Epithelial cell of prostate (primary cell): ENCODE data around the gene RAB36.

Experiments used
- DNase-seq: peaks from one replicate; pipeline ENCODE4 v3.0.0-alpha.2; 2011; ENCODE audit warnings: low read depth, low spot score
- H3K27ac ChIP-seq: fragments of 450-650 bp; 2 replicates; pipeline ENCODE4 v1.5.1; 2017; ENCODE audit warnings: mild to moderate bottlenecking

Gene RAB36

DNA sequence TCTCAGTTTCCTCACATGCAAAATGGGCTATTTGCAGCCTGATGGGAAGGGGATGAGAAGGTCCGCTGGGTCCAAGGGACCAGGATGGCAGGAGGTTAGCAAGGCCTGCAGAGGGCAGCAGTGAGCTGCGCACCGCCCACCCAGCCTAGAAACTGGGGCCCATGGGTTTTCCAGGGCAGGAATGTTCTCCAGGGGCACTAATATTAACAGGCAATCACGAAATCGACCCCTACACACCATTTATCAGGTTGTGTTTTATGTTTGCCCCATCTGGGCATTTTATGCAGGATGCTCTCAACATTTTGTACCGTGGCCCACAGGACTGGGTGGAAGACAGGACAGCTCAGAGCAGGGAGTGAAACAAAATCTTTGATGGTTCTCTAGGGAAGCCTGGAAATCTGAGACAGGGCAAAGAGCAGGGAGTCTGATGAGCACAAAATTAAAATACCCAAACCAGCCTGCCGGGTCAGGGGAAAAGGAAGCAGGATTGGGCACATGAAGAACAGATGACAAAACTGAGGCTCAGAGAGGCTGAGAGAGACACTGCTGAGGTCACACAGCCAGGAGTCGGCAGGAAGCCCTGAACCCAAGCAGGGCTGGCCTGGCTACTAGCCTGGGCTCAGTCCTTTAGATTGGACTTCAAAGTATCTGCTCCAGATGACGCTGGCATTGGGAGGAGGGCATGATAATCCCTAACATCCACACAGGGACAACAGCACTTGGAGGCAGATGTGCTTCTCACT is 33.4 kb downstream of the RAB36 start:
- H3K27ac ChIP-seq: peak overlapping the region; percentile 56
- DNase-seq: no peak

- peak overlapping the region; percentile 56 for H3K27ac ChIP-seq
- DNase-seq: no peak
Observed at GRCh38 chr22:23179381-23180299, 34.4 kb downstream of the RAB36 start.

- peak within 1 kb of the TSS; percentile 56 for H3K27ac ChIP-seq
Observed at GRCh38 chr22:23180301-23180892, 35.1 kb downstream of the RAB36 start, which contains the start of gene BCR. TSS of gene BCR (plus strand) at chr22:23180509. CDS start at chr22:23180961, 452 bp downstream.

DNA sequence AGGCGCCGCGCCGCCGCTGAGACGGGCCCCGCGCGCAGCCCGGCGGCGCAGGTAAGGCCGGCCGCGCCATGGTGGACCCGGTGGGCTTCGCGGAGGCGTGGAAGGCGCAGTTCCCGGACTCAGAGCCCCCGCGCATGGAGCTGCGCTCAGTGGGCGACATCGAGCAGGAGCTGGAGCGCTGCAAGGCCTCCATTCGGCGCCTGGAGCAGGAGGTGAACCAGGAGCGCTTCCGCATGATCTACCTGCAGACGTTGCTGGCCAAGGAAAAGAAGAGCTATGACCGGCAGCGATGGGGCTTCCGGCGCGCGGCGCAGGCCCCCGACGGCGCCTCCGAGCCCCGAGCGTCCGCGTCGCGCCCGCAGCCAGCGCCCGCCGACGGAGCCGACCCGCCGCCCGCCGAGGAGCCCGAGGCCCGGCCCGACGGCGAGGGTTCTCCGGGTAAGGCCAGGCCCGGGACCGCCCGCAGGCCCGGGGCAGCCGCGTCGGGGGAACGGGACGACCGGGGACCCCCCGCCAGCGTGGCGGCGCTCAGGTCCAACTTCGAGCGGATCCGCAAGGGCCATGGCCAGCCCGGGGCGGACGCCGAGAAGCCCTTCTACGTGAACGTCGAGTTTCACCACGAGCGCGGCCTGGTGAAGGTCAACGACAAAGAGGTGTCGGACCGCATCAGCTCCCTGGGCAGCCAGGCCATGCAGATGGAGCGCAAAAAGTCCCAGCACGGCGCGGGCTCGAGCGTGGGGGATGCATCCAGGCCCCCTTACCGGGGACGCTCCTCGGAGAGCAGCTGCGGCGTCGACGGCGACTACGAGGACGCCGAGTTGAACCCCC is 35.8 kb downstream of the RAB36 start:
- peak overlapping the region; percentile 56 for H3K27ac ChIP-seq
- DNase-seq: no peak

More at GRCh38 chr22:23180301-23180892, 35.1 kb downstream of the RAB36 start, which contains the start of gene BCR:
- DNase-seq: no peak

DNA sequence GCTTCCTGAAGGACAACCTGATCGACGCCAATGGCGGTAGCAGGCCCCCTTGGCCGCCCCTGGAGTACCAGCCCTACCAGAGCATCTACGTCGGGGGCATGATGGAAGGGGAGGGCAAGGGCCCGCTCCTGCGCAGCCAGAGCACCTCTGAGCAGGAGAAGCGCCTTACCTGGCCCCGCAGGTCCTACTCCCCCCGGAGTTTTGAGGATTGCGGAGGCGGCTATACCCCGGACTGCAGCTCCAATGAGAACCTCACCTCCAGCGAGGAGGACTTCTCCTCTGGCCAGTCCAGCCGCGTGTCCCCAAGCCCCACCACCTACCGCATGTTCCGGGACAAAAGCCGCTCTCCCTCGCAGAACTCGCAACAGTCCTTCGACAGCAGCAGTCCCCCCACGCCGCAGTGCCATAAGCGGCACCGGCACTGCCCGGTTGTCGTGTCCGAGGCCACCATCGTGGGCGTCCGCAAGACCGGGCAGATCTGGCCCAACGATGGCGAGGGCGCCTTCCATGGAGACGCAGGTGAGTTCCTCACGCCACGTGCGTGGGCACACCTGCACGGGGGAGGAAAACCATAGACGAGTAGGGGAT is 36.5 kb downstream of the RAB36 start:
- peak overlapping the region; percentile 56 for H3K27ac ChIP-seq
- no peak for DNase-seq

- peak overlapping the region; percentile 56 for H3K27ac ChIP-seq
- DNase-seq: peak; percentile 64
Observed at GRCh38 chr22:23182309-23183060, 37.2 kb downstream of the RAB36 start.

GRCh38 chr22:23183061-23183698 is 37.9 kb downstream of the RAB36 start:
- DNase-seq: no peak
- peak overlapping the region; percentile 56 for H3K27ac ChIP-seq

GRCh38 chr22:23184100-23184763 is 39.0 kb downstream of the RAB36 start:
- H3K27ac ChIP-seq: no peak overlapping the region
- DNase-seq: no peak

DNA sequence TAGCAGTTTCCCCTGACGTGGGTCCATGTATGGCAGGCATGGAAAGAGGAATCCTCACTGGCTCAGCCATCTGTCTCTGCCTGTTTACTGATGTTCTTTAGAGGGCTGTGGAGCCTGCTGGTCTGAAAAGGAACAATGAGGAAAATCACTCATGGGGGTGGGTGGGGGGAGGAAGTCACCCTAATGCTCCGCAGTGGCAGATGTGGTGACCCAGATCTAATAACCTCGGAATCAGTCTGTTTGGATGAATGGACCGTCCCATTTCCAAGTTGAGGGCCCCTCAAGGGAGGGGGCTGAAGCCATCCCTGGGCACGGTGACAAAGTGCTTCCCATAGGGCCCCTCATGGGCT is 39.5 kb downstream of the RAB36 start:
- DNase-seq: no peak
- no peak overlapping the region for H3K27ac ChIP-seq

DNA sequence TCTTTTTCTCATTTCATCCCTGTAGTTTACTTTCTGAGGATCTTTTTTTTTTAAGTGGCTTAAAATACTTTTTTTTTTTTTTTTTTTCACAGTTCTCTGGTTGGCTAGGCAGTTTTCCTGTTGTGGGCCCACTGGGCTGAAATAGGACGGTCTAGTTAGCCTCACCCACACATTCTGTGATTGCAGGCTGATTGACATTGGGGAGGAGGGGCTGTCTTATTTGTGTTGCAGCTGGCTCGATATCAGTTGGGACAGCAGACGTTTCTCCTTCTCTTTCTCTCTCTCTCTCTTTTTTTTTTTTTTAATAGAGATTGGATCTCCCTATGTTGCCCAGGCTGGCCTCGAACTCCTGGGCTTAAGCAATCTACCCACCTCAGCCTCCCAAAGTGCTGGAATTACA is 41.9 kb downstream of the RAB36 start:
- no peak overlapping the region for H3K27ac ChIP-seq

GRCh38 chr22:23187871-23188700 is 42.8 kb downstream of the RAB36 start:
- DNase-seq: no peak
- H3K27ac ChIP-seq: no peak overlapping the region

More for the DNA sequence above, 41.9 kb downstream of the RAB36 start:
- DNase-seq: no peak

DNA sequence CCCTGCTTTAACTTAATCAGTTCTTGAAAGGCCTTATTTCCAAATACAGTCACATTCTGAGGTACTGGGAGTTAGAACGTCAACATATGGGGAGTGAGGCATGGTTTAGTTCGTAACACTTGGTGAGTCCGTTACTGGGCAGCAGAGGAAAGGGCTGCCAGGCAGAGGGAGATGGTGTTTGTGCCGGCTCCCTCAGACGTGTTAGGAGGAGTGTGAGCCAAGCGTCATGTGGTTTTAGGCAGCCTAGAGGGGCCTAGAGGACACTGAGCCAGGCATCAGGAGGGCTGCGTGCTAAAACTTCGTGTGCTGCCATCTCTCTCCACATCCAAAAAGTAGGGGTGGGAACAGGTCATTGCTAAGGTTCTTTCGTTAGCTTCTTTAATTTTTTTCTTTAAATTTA is 45.2 kb downstream of the RAB36 start:
- DNase-seq: no peak
- H3K27ac ChIP-seq: no peak overlapping the region

GRCh38 chr22:23192133-23192532 is 46.9 kb downstream of the RAB36 start:
- H3K27ac ChIP-seq: no peak overlapping the region
- no peak for DNase-seq

- DNase-seq: no peak
Observed at GRCh38 chr22:23192558-23192957, 47.3 kb downstream of the RAB36 start.

GRCh38 chr22:23193196-23193827 is 48.0 kb downstream of the RAB36 start:
- H3K27ac ChIP-seq: no peak overlapping the region
- DNase-seq: no peak

More at GRCh38 chr22:23192558-23192957, 47.3 kb downstream of the RAB36 start:
- no peak overlapping the region for H3K27ac ChIP-seq

DNA sequence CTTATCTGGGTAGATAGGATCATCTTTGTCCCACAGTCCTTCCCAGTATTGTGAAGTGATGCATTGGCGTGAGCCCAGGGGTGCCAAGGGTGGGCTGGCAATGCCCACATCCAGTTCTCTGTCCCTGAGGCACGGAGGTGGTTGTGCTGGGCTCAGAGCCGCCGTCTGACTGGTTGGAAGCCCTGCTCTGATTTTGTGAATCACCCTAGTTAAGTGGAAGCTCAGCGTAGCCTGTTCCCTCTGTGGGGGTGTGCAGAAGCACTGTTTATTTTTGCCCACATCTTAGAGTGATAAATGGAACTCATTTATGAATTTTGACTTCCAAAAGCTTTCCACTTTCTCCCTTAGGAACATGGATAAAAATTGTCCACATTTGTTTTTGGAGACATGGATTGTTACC is 48.6 kb downstream of the RAB36 start:
- no peak for DNase-seq
- H3K27ac ChIP-seq: no peak overlapping the region

DNA sequence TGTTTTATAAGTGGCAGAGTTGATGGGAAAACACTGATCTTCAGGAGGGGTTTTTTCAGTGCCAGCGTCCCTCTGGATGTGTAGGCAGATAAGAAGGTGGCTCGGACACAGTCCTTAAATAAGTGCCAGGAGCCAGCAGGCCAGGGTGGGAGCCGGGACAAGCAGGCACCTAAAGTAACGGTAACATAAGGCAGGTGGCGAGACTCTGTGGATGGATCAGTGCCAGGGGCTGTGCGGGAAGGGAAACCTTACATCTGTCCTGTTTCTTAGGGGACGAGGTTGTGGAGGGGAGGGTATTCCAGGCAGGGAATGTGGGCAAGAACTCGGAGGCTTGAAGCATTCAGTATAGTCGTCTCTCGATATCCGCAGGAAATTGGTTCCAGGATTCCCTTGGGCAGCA is 50.9 kb downstream of the RAB36 start:
- DNase-seq: no peak
- no peak overlapping the region for H3K27ac ChIP-seq
